HK-2 (cell line): ENCODE data around the gene IQGAP1.

Experiments used
- DNase-seq: peaks from one replicate; pipeline ENCODE4 v3.0.0-alpha.2; 2018; ENCODE audit not compliant: unreplicated experiment

IQGAP1 gene

DNA sequence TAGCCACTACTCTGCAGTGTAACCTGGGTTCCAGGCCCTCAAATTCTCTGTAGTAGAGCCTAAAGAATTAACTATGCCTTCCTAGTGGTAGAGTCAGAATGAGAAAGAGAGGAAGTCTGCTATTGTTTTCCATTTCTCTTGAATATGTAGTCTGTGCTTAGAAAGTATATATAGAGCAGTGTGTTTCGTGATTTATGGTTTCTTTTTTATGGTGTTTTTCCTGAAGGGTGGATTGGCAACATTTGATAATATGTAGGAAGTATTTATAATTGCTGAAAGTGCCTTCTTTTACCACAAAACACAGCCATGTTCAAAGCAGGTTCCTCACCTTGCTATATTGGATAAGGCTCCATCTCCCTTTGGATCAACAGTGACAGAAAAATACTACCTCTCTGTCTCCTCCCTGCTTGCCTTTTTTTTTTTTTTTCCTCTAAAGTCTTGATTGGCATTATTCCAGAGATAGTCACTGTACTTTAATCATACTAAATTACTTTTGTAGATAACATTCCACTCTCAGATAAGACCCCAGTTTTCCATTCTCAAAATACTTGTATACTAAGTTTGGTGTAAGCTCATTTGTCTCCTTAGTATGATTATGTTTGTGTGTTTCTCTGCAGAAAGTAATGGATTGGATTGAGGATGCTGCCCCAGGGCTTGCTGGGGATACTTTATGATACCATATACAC is 47.8 kb downstream of the IQGAP1 start:
- DNase-seq = no peak

- no peak for DNase-seq
Measured at GRCh38 chr15:90436952-90437351, 48.9 kb downstream of the IQGAP1 start.

- no peak for DNase-seq
Measured at GRCh38 chr15:90437516-90437915, 49.5 kb downstream of the IQGAP1 start.

GRCh38 chr15:90439946-90440345 is 51.9 kb downstream of the IQGAP1 start:
- DNase-seq = no peak

DNA sequence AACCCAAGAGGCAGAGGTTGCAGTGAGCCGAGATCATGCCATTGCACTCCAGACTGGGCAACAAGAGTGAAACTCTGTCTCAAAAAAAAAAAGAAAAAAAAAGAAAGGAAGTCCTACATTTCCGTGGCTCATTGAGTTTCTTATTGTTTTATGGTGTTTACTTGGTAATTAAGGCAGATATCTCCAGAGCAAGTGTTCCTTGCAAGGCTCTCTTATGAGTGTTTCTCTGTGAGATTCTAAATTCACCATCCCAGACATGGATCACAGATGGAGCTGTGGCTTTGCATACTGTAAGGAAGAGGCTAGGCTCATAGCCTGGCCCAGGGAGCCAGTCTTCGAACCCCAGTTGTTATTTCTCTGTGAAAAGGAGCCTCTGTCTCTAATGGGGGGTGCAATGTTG is 53.0 kb downstream of the IQGAP1 start:
- no peak for DNase-seq

DNA sequence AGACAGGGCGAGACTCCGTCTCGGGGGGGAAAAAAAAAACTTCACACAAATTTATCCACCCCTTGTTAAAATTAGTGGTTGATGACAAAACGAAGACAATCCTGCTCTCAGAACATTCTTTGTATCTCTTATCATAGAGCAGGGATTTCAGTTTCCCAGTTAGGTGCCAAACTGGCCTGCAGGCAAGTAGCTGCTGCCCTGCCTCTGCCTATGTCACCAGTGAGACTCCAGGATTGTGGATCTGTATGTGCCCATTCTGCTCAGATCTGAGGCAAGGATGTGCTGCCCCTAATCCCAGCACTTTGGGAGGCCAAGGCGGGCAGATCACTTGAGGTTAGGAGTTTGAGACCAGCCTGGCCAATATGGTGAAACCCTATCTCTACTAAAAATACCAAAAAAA is 54.4 kb downstream of the IQGAP1 start:
- no peak for DNase-seq

- DNase-seq = no peak
Measured at GRCh38 chr15:90449206-90449735, 61.2 kb downstream of the IQGAP1 start.

DNA sequence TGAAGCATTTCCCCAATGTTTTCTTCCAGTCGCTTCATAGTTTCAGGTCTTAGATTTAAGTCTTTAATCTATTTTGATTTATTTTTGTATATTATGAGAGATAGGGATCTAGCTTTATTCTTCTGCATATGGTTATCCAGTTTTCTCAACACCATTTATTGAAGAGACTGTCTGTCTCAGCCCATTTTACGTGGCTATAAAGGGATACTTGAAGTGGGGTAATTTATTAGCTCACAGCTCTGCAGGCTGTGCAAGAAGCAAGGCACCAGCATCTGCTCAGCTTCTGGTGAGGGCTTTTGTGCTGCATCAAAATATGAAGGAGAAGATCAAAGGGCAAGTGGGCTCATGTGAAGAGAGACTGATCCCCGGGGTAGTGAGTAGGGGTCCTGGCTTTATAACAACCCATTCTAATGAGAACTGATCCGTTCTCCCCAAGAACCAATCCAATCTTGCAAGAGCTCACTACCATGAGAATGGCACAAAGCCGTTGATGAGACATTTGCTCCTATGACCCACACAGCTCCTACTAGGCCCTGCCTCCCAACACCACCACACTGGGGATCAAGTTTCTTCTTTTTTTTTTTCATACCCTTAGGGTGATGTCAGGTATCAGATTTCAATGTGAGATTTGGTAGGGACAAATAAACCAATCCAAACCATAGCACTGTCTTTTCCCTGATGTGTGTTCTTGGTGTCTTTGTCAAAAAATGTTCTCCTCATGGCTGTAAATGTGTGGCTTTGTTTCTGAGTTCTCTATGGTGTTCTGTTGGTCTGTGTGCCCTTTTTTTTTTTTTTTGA is 63.2 kb downstream of the IQGAP1 start:
- no peak for DNase-seq

GRCh38 chr15:90456236-90456635 is 68.2 kb downstream of the IQGAP1 start:
- no peak for DNase-seq

DNA sequence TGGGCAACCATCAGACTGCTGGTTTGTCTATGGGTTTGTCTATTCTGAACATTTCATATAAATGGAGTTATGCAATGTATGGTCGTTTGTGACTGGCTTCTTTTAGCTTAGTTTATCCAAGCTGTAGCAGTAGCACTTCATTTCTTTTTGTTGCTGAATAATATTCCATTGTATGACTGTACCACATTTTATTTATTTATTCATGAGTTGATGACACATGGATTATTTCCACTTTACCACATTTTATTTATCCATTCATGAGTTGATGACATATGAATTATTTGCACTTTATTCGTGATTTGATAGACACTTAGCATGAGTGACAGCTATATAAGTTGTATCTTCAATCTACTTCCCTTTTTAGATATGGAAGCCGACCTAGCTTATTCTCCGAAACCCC is 70.0 kb downstream of the IQGAP1 start:
- no peak for DNase-seq

- DNase-seq = no peak
Measured at GRCh38 chr15:90459368-90459767, 71.3 kb downstream of the IQGAP1 start.

- DNase-seq = no peak
Measured at GRCh38 chr15:90460142-90460824, 72.2 kb downstream of the IQGAP1 start.

DNA sequence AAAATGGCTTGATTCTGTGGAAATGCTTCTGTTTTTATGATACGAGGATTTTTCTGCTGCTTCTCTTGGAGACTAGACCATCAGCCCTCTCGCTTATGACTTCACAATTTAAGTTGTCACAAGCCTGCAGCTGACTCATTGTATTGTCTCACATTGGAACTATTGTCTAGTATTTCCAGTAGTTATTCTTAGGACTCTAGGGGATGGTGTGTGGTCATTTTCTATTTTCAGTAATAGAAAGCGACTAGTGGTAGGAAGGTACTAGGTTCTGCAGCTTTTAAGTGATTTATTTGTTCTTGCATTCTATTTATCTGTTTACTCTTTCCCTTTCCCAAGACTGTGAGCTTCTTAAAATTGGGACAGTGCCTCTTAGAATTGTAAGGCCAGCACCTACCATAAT is 75.3 kb downstream of the IQGAP1 start:
- DNase-seq = no peak

GRCh38 chr15:90465140-90465929 is 77.3 kb downstream of the IQGAP1 start:
- no peak for DNase-seq

- DNase-seq = no peak
Measured at GRCh38 chr15:90465930-90466567, 78.0 kb downstream of the IQGAP1 start.

DNA sequence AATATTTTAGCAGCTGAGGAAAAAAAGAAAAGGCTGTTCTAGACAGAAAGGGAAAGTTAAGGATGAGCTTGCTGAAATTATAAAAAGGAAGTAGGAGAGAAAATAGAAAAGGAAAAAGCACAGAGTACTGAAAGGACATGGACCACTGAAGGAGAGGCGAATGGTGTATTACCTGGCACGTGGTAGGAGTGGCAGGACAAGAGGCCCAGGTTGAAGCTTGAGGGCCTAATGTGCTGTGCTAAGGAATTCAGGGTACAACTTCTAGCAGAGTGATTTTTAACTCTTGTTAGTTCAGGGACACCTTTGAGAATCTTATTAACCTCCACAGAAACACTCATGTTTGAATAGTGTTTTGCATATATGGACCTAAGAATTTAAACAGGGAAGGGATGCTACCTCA is 81.7 kb downstream of the IQGAP1 start:
- DNase-seq = no peak

DNA sequence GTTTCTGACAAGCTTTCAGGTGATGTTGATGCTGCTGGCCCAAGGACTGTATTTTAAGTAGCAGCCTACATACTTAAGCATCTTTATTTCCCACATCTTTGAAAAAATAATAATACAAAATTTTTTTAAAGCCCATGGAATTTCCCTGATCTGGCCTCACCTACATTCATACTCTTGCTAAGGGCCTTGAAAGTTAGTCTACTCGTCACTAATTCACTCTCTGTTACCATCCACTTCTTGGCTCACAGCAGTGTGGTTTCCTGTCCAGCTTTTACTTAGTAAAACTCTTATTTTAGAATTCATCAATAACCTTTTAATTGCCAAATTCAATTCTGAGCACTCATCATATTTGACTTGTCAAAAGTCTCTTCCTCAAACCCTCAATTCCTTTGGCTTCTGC is 82.4 kb downstream of the IQGAP1 start:
- DNase-seq = no peak

DNA sequence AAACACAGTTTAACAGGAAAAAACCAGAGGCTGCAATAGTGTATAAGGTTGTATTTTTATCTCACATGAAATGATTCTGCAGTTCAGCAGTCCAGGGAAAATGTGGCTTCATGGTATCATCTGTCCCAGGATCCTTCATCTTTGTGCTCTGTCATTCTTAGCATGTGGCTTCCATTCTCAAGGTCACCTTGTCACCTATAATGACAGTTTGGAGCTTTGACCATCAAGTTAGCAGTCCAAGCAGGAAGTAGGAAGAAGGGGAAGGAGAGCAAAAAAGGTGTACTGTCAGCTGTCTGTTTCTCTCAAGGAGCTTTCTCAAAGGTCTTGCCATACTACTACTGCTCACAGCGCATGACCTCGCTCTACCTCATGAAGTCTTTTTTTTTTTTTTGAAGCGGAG is 83.1 kb downstream of the IQGAP1 start:
- no peak for DNase-seq

DNA sequence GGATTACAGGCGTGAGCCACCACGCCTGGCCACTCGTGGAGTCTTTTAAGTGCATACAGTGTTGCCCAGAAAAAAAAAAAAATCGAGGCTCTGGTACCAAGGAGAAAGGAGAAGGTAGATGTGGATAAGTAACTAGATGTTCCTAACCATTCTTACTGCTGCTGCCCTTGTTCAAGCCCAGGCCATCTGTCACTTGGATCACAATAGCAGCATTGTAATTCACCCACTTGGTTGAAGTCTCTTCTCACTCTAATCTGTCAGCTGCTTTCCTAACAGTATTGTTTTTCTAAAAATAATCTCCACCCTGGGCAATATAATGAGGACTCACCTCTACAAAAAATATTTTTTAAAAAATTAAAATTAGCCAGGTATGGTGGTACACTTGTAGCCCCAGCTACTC is 83.7 kb downstream of the IQGAP1 start:
- DNase-seq = no peak

DNA sequence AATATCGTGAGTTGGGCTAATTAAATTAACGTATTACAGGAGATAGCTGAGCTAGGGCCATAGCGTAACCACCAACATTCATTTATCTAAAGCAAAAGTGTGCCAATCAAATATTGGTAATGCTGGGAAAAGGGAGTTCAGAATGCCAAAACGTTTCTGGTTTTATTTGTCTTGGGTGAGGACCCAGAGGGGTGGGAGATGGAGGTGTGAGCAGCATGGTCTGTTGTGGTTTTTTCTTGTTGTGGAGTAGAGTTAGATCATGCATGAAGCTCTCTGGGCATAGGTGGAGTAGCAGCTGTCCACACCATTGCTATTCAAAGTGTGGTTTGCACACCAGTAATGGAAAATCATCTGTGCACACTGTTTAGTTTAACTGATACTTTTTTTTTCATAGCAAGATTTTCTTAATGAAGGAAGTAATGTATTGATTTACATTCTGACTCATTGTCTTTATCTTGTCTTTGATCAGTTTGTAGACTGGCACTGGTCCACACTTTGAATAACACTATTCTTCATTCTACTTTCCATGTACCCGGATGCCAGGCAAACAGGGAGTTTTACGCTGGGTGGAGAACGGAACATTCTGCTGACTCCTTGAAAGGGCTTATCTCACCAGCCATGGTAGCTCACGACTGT is 90.9 kb downstream of the IQGAP1 start:
- DNase-seq = no peak

- no peak for DNase-seq
Measured at GRCh38 chr15:90479656-90480055, 91.6 kb downstream of the IQGAP1 start.
